Measurements from ENCODE around the gene NAB2.
"Not testable (repeated sequence)": the region's sequence is repeated elsewhere in the genome, so short reads cannot be mapped to it uniquely, and the experiment has no call there.

Gene NAB2

GRCh38 chr12:57110104-57111030 lies 21.5 kb downstream of the NAB2 start:
- DNase-seq (ENCODE audit: low spot score): peak; percentile 68

GRCh38 chr12:57111031-57111734 lies 22.3 kb downstream of the NAB2 start, which contains the start of gene STAT6:
STAT6 (minus strand) TSS chr12:57111362; CDS start chr12:57108278, 3,084 bp downstream.
- peak; percentile 85 for DNase-seq (ENCODE audit: low spot score)

- DNase-seq (ENCODE audit: low spot score): no peak
Measured at GRCh38 chr12:57112492-57113294, 23.8 kb downstream of the NAB2 start.

GRCh38 chr12:57116580-57117281 lies 27.8 kb downstream of the NAB2 start:
- DNase-seq (ENCODE audit: low spot score): no peak

- no peak for DNase-seq (ENCODE audit: low spot score)
Measured at GRCh38 chr12:57118711-57119271, 29.9 kb downstream of the NAB2 start.

- no peak for DNase-seq (ENCODE audit: low spot score)
Measured at GRCh38 chr12:57119294-57120085, 30.6 kb downstream of the NAB2 start.

GRCh38 chr12:57120718-57121117 lies 31.8 kb downstream of the NAB2 start:
- not testable (repeated sequence) for DNase-seq (ENCODE audit: low spot score)

GRCh38 chr12:57123813-57124212 lies 34.9 kb downstream of the NAB2 start:
- DNase-seq (ENCODE audit: low spot score): no peak

- DNase-seq (ENCODE audit: low spot score): peak; percentile 79
Measured at GRCh38 chr12:57124261-57124877, 35.5 kb downstream of the NAB2 start.

GRCh38 chr12:57126061-57126460 lies 37.1 kb downstream of the NAB2 start:
- DNase-seq (ENCODE audit: low spot score): no peak

GRCh38 chr12:57126561-57126960 lies 37.6 kb downstream of the NAB2 start:
- DNase-seq (ENCODE audit: low spot score): no peak

GRCh38 chr12:57127101-57127725 lies 38.3 kb downstream of the NAB2 start:
- peak; percentile 36 for DNase-seq (ENCODE audit: low spot score)

GRCh38 chr12:57127726-57128518 lies 39.0 kb downstream of the NAB2 start, which contains the start of gene LRP1:
LRP1 (plus strand) TSS chr12:57128483; CDS start chr12:57128965, 482 bp downstream.
- DNase-seq (ENCODE audit: low spot score): peak; percentile 79

- no peak for DNase-seq (ENCODE audit: low spot score)
Measured at GRCh38 chr12:57128519-57129247, 39.8 kb downstream of the NAB2 start.

GRCh38 chr12:57129321-57129842 lies 40.5 kb downstream of the NAB2 start:
- no peak for DNase-seq (ENCODE audit: low spot score)

GRCh38 chr12:57129889-57130288 lies 41.0 kb downstream of the NAB2 start:
- no peak for DNase-seq (ENCODE audit: low spot score)

GRCh38 chr12:57130941-57131340 lies 42.0 kb downstream of the NAB2 start:
- DNase-seq (ENCODE audit: low spot score): no peak

All from germinal center (tissue), 1 donor.